H1 (cell line): ENCODE data around the gene UTP25. TPM values are rescaled to one million over a fixed set of nuclear protein-coding genes. Genes with fewer than 3 reads are reported as not detected.

ENCODE experiments used
- HDAC2 ChIP-seq, 2 experiments: fragments of 300-600 bp in 1 of 2; sonication (generic) in 1 of 2; IDR thresholded peaks; 2 replicates each; pipeline ENCODE4 v1.6.1; 2011 to 2012; ENCODE audit warnings: low read depth in 2 of 2, low read length in 2 of 2, mild to moderate bottlenecking in 2 of 2, moderate library complexity in 2 of 2, borderline replicate concordance in 1 of 2, inconsistent platforms in 1 of 2
- SAP30 ChIP-seq: fragments of 300-600 bp; sonication (generic); IDR thresholded peaks from 2 replicates; pipeline ENCODE4 v1.7.1; 2012; ENCODE audit warnings: low read length, moderate library complexity, mild to moderate bottlenecking, inconsistent platforms; ENCODE audit not compliant: insufficient read depth, insufficient replicate concordance
- SP2 ChIP-seq: IDR thresholded peaks from 2 replicates; pipeline ENCODE4 v1.6.1; 2012; ENCODE audit warnings: mild to moderate bottlenecking, low read length, inconsistent platforms
- SUZ12 ChIP-seq: fragments of 200-600 bp; sonication (generic); IDR thresholded peaks from 2 replicates; pipeline ENCODE4 v1.6.1; 2012; ENCODE audit warnings: mild to moderate bottlenecking, inconsistent platforms, low read length, moderate library complexity, mixed read lengths
- polyA plus RNA-seq, 7 experiments: library from polyadenylated mRNA; depleted of rRNA in 3 of 7; stranded (reverse) in 5 of 7; unstranded in 2 of 7; fragments of >200 nt in 5 of 7; fragments of 200-250 nt in 2 of 7; gene quantifications; 1 replicate in 5 of 7; 2 replicates in 1 of 7; 4 replicates in 1 of 7; pipeline versions ENCODE4 v1.2.1 to v1.2.3, GENCODE V29; 2011 to 2013; ENCODE audit warnings: missing spikeins in 2 of 7, mixed read lengths in 2 of 7
- total RNA-seq: library from RNA; stranded (reverse); fragmentation: NEBNext Ultra II Directional; extraction: Animal tissue kit (Norgen Biotek cat#: 25700); gene quantifications from 2 replicates; pipeline ENCODE4 v1.2.1, GENCODE V29; 2021

UTP25 gene
- total and polyA plus RNA-seq, 2 of the 8 experiments (the other 6 are each of a cell fraction or from before 2014, with no cell fraction given), result 4.0 to 7.6 TPM

GRCh38 chr1:209858561-209859103 lies 30.9 kb downstream of the UTP25 start (continued):
- TF ChIP-seq SAP30 (no peak), SP2 (no peak), SUZ12 (no peak), HDAC2 (IDR thresholded peaks at IDR 0.05; ENCODE audit: borderline replicate concordance in 1 of 2, low read depth in 2 of 2, low read length in 2 of 2) (no peak)
